ENCODE data around the gene PARM1.

Gene PARM1, protein sequence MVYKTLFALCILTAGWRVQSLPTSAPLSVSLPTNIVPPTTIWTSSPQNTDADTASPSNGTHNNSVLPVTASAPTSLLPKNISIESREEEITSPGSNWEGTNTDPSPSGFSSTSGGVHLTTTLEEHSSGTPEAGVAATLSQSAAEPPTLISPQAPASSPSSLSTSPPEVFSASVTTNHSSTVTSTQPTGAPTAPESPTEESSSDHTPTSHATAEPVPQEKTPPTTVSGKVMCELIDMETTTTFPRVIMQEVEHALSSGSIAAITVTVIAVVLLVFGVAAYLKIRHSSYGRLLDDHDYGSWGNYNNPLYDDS

DNA sequence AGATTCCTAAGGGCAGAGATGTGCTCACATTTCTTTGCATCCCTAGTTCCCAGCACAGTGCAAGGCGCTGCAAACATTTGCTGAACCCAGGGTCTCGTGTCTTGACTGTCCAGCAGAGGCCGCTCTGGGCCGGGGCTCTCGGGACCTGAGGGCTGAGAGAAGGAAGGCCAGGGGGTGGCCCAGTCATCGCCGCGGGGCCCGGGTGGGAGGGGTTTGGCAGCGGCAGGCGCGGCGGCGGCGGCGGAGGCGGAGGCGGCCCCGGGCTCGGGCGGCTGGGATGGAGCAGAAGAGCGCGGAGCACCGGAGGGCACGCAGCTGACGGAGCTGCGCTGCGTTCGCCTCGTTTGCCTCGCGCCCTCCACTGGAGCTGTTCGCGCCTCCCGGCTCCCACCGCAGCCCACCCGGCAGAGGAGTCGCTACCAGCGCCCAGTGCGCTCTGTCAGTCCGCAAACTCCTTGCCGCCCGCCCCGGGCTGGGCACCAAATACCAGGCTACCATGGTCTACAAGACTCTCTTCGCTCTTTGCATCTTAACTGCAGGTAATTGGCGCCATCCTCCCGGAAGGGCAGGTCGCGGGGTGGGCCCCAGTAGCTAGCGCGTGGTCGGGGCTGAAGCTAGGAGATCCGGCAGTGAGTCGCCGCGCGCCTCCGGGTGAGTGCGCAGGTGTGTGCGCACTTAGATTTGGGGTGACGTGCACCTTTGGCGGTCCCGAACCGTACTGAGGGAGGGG is at the start of gene PARM1:
Gene PARM1 (plus strand): TSS at position 285 of the 730 bp plus-strand sequence. CDS start 212 bp downstream, at position 497.
- H3K9me3 Mint-ChIP-seq: no peaks in the 10 kb centered on the region
- H3K4me3 Mint-ChIP-seq: peak within 1 kb of the TSS; percentile 75
- H3K27ac Mint-ChIP-seq: no peak within 1 kb of the TSS
- H3K4me1 Mint-ChIP-seq (ENCODE audit: low read depth): peaks cover 13% of the 10 kb centered on the region
- H3K27me3 Mint-ChIP-seq: peaks cover 63% of the 10 kb centered on the region
- H3K36me3 Mint-ChIP-seq (ENCODE audit: low read depth): no peaks in the 10 kb centered on the region

DNA sequence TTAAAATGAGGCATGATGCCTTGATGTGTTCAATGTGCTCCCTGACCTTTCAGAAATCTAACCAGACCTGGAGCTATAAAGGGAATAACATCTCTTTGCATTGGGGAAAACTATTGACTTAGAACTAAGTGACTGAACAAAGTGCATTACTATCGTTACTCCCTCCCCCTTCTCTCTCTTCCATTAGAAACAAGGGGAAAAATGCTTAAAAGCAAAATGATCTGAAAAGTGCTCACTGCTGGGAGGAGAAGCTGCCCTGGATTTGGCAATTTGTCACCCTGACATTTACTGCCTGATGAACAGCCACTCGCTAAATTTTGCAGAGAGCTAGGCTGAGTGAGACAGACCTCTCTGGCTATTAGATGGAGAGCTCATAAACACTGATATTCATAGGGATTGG is 48.6 kb upstream of the PARM1 start:
- no peak overlapping the region for H3K27ac Mint-ChIP-seq
- no peaks in the 10 kb centered on the region for H3K36me3 Mint-ChIP-seq (ENCODE audit: low read depth)
- H3K4me3 Mint-ChIP-seq: no peak overlapping the region
- H3K27me3 Mint-ChIP-seq: peaks cover 18% of the 10 kb centered on the region
- H3K9me3 Mint-ChIP-seq: no peaks in the 10 kb centered on the region
- H3K4me1 Mint-ChIP-seq (ENCODE audit: low read depth): no peaks in the 10 kb centered on the region

DNA sequence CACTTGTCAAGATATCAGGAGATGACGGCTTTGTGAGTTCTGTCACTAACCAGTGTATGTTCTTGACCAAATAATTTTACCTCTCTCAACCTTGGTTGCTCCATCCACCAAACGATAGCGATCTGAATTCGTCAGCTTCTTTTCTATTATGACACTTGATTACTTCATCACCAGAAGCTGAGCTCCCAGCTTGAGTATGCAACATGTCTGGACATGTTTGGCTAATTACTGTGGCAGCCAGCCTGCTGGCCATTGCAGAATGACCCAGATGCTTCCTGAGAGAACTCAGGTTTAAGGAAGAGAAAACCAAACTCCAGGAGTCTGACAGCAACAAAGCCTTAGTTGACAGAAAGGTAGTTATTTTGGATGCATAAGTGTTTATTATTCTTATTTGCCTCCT is 46.4 kb upstream of the PARM1 start:
- Mint-ChIP-seq H3K36me3 (ENCODE audit: low read depth) (no peaks in the 10 kb centered on the region), H3K27ac (no peak overlapping the region), H3K4me3 (no peak overlapping the region), H3K4me1 (ENCODE audit: low read depth) (no peaks in the 10 kb centered on the region), H3K9me3 (no peaks in the 10 kb centered on the region), H3K27me3 (peaks cover 7% of the 10 kb centered on the region)

DNA sequence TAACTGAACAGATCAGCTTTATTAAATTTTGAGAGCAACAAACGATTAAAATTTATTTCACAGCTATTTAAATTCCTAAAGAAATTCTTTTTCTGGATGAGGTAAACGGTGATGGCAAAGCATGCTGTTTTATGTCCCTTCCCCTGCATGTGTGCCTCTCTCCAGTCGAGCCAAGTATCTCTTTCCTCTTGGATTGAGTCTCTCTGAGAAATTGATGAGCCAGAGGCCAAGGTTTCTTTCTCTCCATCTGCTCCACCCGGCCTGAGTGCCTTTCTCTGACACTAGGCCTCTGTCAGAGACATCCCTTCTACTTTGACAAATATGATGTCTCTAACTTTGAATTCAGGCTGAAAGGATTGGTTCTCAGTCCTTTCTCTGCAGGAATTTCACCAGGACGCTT is 42.6 kb upstream of the PARM1 start:
- Mint-ChIP-seq H3K4me3 (no peak overlapping the region), H3K9me3 (no peaks in the 10 kb centered on the region)

DNA sequence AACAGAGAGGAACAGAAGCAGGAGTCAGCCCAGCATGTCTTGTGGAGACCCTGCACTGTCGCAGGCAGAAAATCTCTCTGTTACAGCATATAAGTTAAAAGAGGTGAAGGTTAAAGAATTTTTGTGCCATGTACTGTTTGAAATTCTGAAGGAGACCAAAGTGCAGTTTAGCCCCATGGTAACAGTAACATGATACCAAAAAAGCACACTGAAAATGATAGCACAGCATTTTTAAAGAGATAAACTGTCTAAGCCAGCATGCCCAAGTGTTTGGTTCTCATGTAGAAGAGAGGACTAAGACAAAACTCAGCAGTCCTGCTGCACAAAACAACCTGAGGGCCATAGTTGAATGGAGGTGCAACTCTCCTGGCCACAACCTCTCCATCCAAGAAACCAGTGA is 41.9 kb upstream of the PARM1 start:
- Mint-ChIP-seq H3K4me3 (no peak overlapping the region), H3K27ac (no peak overlapping the region), H3K4me1 (ENCODE audit: low read depth) (no peaks in the 10 kb centered on the region), H3K36me3 (ENCODE audit: low read depth) (no peaks in the 10 kb centered on the region), H3K27me3 (peaks cover 13% of the 10 kb centered on the region), H3K9me3 (no peaks in the 10 kb centered on the region)

More for the DNA sequence above, 42.6 kb upstream of the PARM1 start:
- no peaks in the 10 kb centered on the region for H3K36me3 Mint-ChIP-seq (ENCODE audit: low read depth)
- peaks cover 13% of the 10 kb centered on the region for H3K27me3 Mint-ChIP-seq
- no peak overlapping the region for H3K27ac Mint-ChIP-seq
- H3K4me1 Mint-ChIP-seq (ENCODE audit: low read depth): no peaks in the 10 kb centered on the region

DNA sequence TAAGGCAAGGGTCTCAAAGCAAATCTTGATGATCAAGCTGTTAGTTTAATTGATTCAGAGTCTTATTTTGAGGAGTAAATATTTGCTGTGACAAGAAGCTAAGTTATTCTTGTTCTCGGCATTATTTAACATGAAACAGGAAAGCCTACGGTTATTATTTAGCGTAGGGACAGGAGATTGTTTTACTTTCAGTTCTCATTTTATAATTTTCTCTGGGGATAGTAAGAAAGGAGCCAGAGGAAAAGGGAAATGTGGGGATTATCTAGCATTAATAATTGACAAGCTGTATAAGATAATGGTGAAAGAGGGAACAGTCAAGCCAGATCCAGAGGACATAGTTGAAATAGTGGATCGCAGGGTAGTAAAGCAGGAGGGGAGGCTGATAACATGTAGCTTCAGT is 39.7 kb upstream of the PARM1 start:
- Mint-ChIP-seq H3K36me3 (ENCODE audit: low read depth) (no peaks in the 10 kb centered on the region), H3K27ac (no peak overlapping the region), H3K27me3 (peaks cover 13% of the 10 kb centered on the region), H3K9me3 (no peaks in the 10 kb centered on the region), H3K4me1 (ENCODE audit: low read depth) (no peaks in the 10 kb centered on the region), H3K4me3 (no peak overlapping the region)

DNA sequence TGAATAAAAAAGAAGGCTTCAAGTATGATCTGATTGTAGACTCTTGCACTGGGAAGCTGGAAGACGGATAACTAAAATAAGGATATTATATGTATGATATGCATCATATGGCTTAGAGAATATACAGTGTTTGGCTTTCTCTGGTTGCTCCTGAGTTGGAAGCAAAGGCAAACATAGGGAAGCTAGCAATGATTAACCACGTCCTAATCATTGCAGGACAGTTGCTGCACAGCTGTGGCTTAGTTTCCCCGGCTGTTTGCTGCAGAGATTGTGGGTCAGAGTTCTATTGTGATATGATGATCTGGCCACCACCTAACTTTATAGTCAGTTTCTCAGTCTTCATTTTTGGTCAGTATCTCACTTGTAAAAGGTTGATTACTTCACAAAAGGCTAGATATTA is 36.3 kb upstream of the PARM1 start:
- Mint-ChIP-seq H3K4me1 (ENCODE audit: low read depth) (no peaks in the 10 kb centered on the region), H3K36me3 (ENCODE audit: low read depth) (no peaks in the 10 kb centered on the region), H3K4me3 (no peak overlapping the region), H3K27me3 (peaks cover 17% of the 10 kb centered on the region), H3K9me3 (no peaks in the 10 kb centered on the region), H3K27ac (no peak overlapping the region)

DNA sequence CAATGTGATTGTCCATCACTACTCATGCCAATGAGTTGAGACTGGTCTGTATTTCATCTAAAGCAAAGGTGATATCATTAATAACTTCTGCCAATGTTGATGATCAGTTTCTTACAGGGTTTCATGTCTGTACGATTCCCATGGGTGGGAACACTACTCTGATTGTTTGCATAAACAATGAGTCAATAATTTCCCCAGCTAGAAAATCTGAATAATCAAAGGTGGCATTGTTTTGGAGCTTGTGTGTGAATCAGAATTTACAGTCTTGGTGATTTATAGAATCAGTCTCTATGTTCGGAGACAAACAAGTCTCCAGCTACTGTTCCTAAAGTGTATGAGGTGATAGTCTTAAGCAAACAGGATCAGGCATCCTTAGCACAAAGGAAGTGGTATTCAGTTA is 35.5 kb upstream of the PARM1 start:
- no peaks in the 10 kb centered on the region for H3K4me1 Mint-ChIP-seq (ENCODE audit: low read depth)
- no peaks in the 10 kb centered on the region for H3K9me3 Mint-ChIP-seq
- peaks cover 15% of the 10 kb centered on the region for H3K27me3 Mint-ChIP-seq
- H3K4me3 Mint-ChIP-seq: no peak overlapping the region
- H3K27ac Mint-ChIP-seq: no peak overlapping the region
- no peaks in the 10 kb centered on the region for H3K36me3 Mint-ChIP-seq (ENCODE audit: low read depth)

DNA sequence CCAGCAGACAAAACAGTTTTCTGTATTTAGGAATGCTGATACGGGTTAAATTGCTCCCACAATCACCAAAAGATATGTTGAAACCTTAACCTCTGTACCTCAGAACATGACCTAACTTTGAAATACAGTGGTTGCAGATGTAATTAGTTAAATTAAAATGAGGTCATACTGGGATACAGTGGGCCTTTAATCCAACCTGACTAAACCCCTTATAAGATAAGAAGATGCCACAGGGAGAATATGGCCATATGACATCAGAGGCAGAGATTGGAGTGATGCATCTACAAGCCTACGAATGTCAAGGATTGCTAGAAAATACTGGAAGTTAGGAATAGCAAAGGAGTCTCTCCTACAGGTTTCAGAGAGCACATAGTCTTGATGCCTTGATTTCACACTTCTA is 32.1 kb upstream of the PARM1 start:
- no peaks in the 10 kb centered on the region for H3K4me1 Mint-ChIP-seq (ENCODE audit: low read depth)
- peaks cover 13% of the 10 kb centered on the region for H3K27me3 Mint-ChIP-seq
- no peaks in the 10 kb centered on the region for H3K9me3 Mint-ChIP-seq
- H3K4me3 Mint-ChIP-seq: no peak overlapping the region
- H3K27ac Mint-ChIP-seq: no peak overlapping the region
- no peaks in the 10 kb centered on the region for H3K36me3 Mint-ChIP-seq (ENCODE audit: low read depth)

DNA sequence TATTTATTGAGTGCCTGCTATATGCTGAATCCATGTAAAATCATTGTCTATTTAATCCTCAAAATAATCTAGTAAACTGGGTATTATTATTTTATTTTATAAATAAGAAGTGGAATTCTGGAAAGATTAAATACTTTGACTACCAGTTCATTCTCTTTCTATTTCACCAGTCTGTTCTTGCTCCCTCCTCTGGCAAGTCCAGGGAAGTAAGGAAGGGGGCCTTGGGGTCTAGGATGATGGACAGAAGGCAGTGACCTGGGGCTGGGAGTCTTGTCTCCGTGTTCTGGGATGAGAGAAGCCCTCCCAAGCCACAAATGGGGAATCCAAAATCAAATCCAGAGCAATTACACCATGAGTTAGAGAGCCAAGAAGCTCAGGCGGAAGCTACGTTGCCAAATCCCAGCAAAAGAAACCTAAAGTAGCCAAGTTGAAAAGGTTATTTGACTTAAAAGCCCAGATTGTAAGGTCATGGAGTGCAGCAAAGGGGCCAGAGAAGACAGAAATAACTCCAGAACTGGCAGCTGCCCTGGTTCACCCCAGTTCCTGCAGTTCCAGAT is 28.3 kb upstream of the PARM1 start:
- no peaks in the 10 kb centered on the region for H3K36me3 Mint-ChIP-seq (ENCODE audit: low read depth)
- peaks cover 13% of the 10 kb centered on the region for H3K27me3 Mint-ChIP-seq
- H3K27ac Mint-ChIP-seq: no peak overlapping the region
- H3K9me3 Mint-ChIP-seq: no peaks in the 10 kb centered on the region
- H3K4me1 Mint-ChIP-seq (ENCODE audit: low read depth): no peaks in the 10 kb centered on the region
- H3K4me3 Mint-ChIP-seq: no peak overlapping the region

DNA sequence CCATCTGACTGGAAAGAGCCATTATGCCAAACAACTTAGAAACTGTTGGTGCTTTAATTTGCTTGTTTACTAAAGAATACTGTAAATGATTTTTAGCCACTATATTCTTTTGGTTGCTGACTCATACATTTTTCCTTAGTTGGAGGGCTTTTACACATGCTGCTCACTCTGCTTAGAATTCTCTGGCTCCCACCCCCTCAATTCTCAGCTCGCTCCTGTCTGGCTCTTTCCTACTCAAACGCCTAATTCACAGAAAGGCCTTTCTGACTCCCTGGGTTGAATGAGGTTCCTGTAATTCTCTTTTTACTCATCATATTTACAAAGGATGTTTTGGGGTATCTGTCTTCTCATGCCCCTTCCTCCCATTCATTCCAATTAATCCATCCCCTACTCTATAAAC is 26.1 kb upstream of the PARM1 start:
- H3K36me3 Mint-ChIP-seq (ENCODE audit: low read depth): no peaks in the 10 kb centered on the region
- H3K27me3 Mint-ChIP-seq: peaks cover 10% of the 10 kb centered on the region
- H3K4me3 Mint-ChIP-seq: no peak overlapping the region
- H3K27ac Mint-ChIP-seq: no peak overlapping the region
- H3K4me1 Mint-ChIP-seq (ENCODE audit: low read depth): no peaks in the 10 kb centered on the region
- H3K9me3 Mint-ChIP-seq: peaks cover 3% of the 10 kb centered on the region

DNA sequence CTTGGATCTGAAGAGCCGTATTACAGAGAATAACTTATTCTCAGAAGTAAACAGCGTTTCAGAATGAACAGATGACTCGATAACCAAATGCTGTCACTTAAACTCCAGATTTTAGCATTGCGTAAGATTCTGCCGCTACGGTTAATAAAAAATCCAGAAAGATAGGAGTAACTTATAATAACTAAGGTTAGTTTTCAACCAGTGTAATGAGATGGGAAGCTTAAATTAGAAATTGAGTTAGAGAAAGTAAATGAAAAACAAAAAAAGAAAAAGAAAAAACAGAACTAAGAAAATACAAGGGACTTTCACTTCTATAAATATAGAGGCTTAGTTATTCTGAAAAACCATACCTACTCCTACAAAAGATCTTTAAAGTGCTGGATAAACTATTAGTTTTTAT is 13.1 kb upstream of the PARM1 start:
- no peak overlapping the region for H3K4me3 Mint-ChIP-seq
- no peaks in the 10 kb centered on the region for H3K36me3 Mint-ChIP-seq (ENCODE audit: low read depth)
- H3K9me3 Mint-ChIP-seq: no peaks in the 10 kb centered on the region
- H3K4me1 Mint-ChIP-seq (ENCODE audit: low read depth): no peaks in the 10 kb centered on the region
- H3K27me3 Mint-ChIP-seq: peaks cover 8% of the 10 kb centered on the region
- H3K27ac Mint-ChIP-seq: no peak overlapping the region

DNA sequence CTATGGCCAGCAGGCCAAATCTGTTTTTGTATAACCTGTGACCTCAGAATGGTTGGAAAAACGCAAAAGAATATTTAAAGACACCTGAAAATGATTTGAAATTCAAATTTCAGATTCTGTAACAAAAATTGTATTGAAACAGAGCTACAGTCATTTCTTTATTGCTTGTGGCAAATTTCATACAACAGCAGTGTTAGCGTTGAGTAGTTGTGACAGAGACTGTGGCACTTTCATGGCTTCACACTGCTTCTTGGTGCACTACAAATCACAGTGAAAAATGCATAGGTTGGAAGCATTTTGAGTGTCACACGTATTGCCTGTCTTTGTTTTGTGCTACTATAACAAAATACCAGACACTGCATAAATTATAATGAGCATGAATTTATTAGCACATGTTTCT is 12.2 kb upstream of the PARM1 start:
- H3K9me3 Mint-ChIP-seq: no peaks in the 10 kb centered on the region
- no peak overlapping the region for H3K4me3 Mint-ChIP-seq
- H3K4me1 Mint-ChIP-seq (ENCODE audit: low read depth): no peaks in the 10 kb centered on the region
- H3K27me3 Mint-ChIP-seq: peaks cover 6% of the 10 kb centered on the region
- H3K27ac Mint-ChIP-seq: no peak overlapping the region
- no peaks in the 10 kb centered on the region for H3K36me3 Mint-ChIP-seq (ENCODE audit: low read depth)

DNA sequence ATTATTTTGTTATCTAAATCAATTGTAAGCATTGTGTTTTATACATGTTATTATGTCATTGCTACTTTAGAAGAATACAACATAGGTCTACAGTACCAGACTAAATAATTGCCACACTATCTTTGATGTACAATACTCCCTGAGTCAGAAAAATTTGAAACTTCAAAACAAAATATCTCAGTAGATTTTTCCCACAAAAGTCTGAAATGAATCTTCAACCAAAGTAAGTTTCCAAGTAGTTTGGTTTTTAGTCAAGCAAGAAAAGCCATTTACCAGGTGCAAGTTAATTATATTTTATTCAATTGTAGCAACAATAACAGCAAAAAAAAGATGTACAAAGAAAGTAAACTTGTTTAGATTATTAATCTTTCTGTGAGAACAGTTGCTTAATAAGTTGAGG is 11.4 kb upstream of the PARM1 start:
- Mint-ChIP-seq H3K4me3 (no peak overlapping the region), H3K36me3 (ENCODE audit: low read depth) (no peaks in the 10 kb centered on the region), H3K9me3 (no peaks in the 10 kb centered on the region), H3K4me1 (ENCODE audit: low read depth) (no peaks in the 10 kb centered on the region), H3K27me3 (peaks cover 6% of the 10 kb centered on the region), H3K27ac (no peak overlapping the region)

DNA sequence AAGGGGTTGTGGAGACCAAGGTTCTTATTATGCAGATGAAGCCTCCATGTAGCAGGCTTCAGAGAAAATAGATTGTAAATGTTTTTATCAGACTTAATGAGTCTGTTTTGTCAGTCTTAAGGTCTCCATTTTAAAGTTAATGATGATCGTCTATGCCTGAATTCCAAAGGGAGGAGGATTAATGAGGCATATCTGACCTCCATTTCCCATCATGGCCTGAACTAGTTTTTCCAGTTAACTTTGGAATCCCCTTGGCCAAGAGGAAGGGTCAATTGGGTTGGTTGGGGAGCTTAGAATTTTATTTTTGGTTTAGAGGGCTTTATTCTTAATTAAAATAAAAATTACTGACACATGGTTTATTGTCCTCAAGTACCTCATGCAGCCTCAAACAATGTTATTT is 6.9 kb upstream of the PARM1 start:
- Mint-ChIP-seq H3K27ac (no peak overlapping the region), H3K36me3 (ENCODE audit: low read depth) (no peaks in the 10 kb centered on the region), H3K9me3 (no peaks in the 10 kb centered on the region), H3K4me3 (no peak overlapping the region), H3K4me1 (ENCODE audit: low read depth) (no peaks in the 10 kb centered on the region), H3K27me3 (peaks cover 16% of the 10 kb centered on the region)
